GM23338 (cell line): ENCODE results near the gene ST8SIA6. TPM values are rescaled to one million over a fixed set of nuclear protein-coding genes. Genes with fewer than 3 reads are reported as not detected.

ENCODE experiments used
- ATAC-seq: fragments of 200-7000 bp; cut with Tn5 transposase; 3 replicates; pipeline ENCODE4 v1.9.1; 2020
- DNase-seq: peaks from one replicate; pipeline ENCODE4 v3.0.0-alpha.2; 2015; ENCODE audit warnings: low spot score
- H2AFZ ChIP-seq: fragments of 200-600 bp; sonication (generic); 2 replicates; pipeline ENCODE4 v1.8.0; 2016; ENCODE audit warnings: antibody characterized with exemption, mild to moderate bottlenecking, moderate library complexity
- H3F3A ChIP-seq: fragments of 200-600 bp; sonication (generic); replicated peaks from 2 replicates; pipeline ENCODE4 v1.8.0; 2017; ENCODE audit warnings: antibody characterized with exemption, mixed run types, low read depth
- H3K27ac ChIP-seq: fragments of 200-600 bp; sonication (generic); 2 replicates; pipeline ENCODE4 v1.6.1; 2016; ENCODE audit warnings: low read depth
- H3K27me3 ChIP-seq: fragments of 200-600 bp; sonication (generic); 2 replicates; pipeline ENCODE4 v1.8.0; 2016; ENCODE audit warnings: mild to moderate bottlenecking, mixed run types, moderate library complexity; ENCODE audit not compliant: insufficient read depth
- H3K36me3 ChIP-seq: fragments of 200-600 bp; sonication (generic); 2 replicates; pipeline ENCODE4 v1.8.0; 2016; ENCODE audit warnings: mild to moderate bottlenecking; ENCODE audit not compliant: insufficient read depth
- H3K4me1 ChIP-seq: fragments of 200-600 bp; sonication (generic); 2 replicates; pipeline ENCODE4 v1.8.0; 2016; ENCODE audit warnings: mild to moderate bottlenecking, moderate library complexity; ENCODE audit not compliant: insufficient read depth
- H3K4me2 ChIP-seq: fragments of 200-600 bp; sonication (generic); 2 replicates; pipeline ENCODE4 v1.7.1; 2017; ENCODE audit warnings: mixed run types
- H3K4me3 ChIP-seq: fragments of 200-600 bp; sonication (generic); 2 replicates; pipeline ENCODE4 v1.6.1; 2016; ENCODE audit warnings: mixed run types
- H3K79me2 ChIP-seq: fragments of 200-600 bp; sonication (generic); replicated peaks from 2 replicates; pipeline ENCODE4 v1.8.0; 2017; ENCODE audit warnings: mild to moderate bottlenecking; ENCODE audit not compliant: insufficient read depth
- H3K9me2 ChIP-seq: fragments of 200-600 bp; sonication (generic); 2 replicates; pipeline ENCODE4 v1.8.0; 2017; ENCODE audit not compliant: insufficient read depth
- H4K20me1 ChIP-seq: fragments of 200-600 bp; sonication (generic); replicated peaks from 2 replicates; pipeline ENCODE4 v1.8.0; 2017; ENCODE audit warnings: mild to moderate bottlenecking; ENCODE audit not compliant: insufficient read depth
- H3K27ac Mint-ChIP-seq: 2 replicates; pipeline ENCODE4 v1.8.0; 2020; ENCODE audit warnings: inconsistent platforms, mild to moderate bottlenecking, moderate library complexity, mixed read lengths
- H3K27me3 Mint-ChIP-seq: 3 replicates; pipeline ENCODE4 v1.8.0; 2022; ENCODE audit warnings: low read depth, mild to moderate bottlenecking, moderate library complexity, mixed read lengths, inconsistent platforms; ENCODE audit not compliant: insufficient read depth, poor library complexity
- H3K36me3 Mint-ChIP-seq: 3 replicates; pipeline ENCODE4 v1.8.0; 2021; ENCODE audit warnings: low read depth, mild to moderate bottlenecking, inconsistent platforms, moderate library complexity, mixed read lengths
- H3K4me1 Mint-ChIP-seq: 3 replicates; pipeline ENCODE4 v1.8.0; 2020; ENCODE audit warnings: mild to moderate bottlenecking, inconsistent platforms, mixed read lengths
- H3K4me3 Mint-ChIP-seq: 3 replicates; pipeline ENCODE4 v1.8.0; 2021; ENCODE audit warnings: moderate library complexity, mild to moderate bottlenecking, inconsistent platforms, mixed read lengths
- H3K9me3 Mint-ChIP-seq: 3 replicates; pipeline ENCODE4 v1.8.0; 2020; ENCODE audit warnings: moderate library complexity, mild to moderate bottlenecking, inconsistent platforms, mixed read lengths
- CREB1 ChIP-seq: fragments of 250-450 bp; sonication (Bioruptor Pico); IDR thresholded peaks from 2 replicates; pipeline ENCODE4 v1.5.0; 2020; ENCODE audit warnings: low read depth, mild to moderate bottlenecking, moderate library complexity
- ZNF114 ChIP-seq: fragments of 250-450 bp; sonication (Bioruptor Pico); IDR thresholded peaks from 2 replicates; pipeline ENCODE4 v1.5.0; 2020; ENCODE audit warnings: mild to moderate bottlenecking, moderate library complexity
- ZNF462 ChIP-seq: fragments of 250-450 bp; sonication (Bioruptor Pico); IDR thresholded peaks from 2 replicates; pipeline ENCODE4 v1.5.0; 2020; ENCODE audit warnings: mild to moderate bottlenecking, moderate library complexity
- polyA plus RNA-seq: library from polyadenylated mRNA; unstranded; fragments of >200 nt; fragmentation: Nextera tagmentation; extraction: Ambion mirVana; gene quantifications from 2 replicates; pipeline ENCODE4 v1.2.1, GENCODE V29; 2016
- total RNA-seq: library from RNA; depleted of rRNA; stranded (reverse); fragments of >200 nt; shearing (Covaris generic); gene quantifications from 2 replicates; pipeline ENCODE4 v1.2.3, GENCODE V29; 2014
- TF ChIP-seq, protein P1 (sequence below): IDR thresholded peaks from one replicate; pipeline ENCODE4 v1.6.1; 2018; ENCODE audit warnings: antibody characterized with exemption; ENCODE audit not compliant: unreplicated experiment
- TF ChIP-seq, protein P2 (sequence below): IDR thresholded peaks from 2 replicates; pipeline ENCODE4 v1.6.1; 2016; ENCODE audit warnings: antibody characterized with exemption

The ST8SIA6 gene
- total and polyA plus RNA-seq, 2 experiments from 2014 or later: 1.6 to 2.3 TPM

GRCh38 chr10:17309435-17309834 is 145.0 kb downstream of the ST8SIA6 start (continued):
- TF ChIP-seq, protein P1, sequence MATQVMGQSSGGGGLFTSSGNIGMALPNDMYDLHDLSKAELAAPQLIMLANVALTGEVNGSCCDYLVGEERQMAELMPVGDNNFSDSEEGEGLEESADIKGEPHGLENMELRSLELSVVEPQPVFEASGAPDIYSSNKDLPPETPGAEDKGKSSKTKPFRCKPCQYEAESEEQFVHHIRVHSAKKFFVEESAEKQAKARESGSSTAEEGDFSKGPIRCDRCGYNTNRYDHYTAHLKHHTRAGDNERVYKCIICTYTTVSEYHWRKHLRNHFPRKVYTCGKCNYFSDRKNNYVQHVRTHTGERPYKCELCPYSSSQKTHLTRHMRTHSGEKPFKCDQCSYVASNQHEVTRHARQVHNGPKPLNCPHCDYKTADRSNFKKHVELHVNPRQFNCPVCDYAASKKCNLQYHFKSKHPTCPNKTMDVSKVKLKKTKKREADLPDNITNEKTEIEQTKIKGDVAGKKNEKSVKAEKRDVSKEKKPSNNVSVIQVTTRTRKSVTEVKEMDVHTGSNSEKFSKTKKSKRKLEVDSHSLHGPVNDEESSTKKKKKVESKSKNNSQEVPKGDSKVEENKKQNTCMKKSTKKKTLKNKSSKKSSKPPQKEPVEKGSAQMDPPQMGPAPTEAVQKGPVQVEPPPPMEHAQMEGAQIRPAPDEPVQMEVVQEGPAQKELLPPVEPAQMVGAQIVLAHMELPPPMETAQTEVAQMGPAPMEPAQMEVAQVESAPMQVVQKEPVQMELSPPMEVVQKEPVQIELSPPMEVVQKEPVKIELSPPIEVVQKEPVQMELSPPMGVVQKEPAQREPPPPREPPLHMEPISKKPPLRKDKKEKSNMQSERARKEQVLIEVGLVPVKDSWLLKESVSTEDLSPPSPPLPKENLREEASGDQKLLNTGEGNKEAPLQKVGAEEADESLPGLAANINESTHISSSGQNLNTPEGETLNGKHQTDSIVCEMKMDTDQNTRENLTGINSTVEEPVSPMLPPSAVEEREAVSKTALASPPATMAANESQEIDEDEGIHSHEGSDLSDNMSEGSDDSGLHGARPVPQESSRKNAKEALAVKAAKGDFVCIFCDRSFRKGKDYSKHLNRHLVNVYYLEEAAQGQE: no peak
- TF ChIP-seq CREB1 (CRISPR knock-in tag) (no peak), ZNF114 (CRISPR knock-in tag) (no peak)
- TF ChIP-seq, protein P2, sequence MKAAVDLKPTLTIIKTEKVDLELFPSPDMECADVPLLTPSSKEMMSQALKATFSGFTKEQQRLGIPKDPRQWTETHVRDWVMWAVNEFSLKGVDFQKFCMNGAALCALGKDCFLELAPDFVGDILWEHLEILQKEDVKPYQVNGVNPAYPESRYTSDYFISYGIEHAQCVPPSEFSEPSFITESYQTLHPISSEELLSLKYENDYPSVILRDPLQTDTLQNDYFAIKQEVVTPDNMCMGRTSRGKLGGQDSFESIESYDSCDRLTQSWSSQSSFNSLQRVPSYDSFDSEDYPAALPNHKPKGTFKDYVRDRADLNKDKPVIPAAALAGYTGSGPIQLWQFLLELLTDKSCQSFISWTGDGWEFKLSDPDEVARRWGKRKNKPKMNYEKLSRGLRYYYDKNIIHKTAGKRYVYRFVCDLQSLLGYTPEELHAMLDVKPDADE: no peak

DNA sequence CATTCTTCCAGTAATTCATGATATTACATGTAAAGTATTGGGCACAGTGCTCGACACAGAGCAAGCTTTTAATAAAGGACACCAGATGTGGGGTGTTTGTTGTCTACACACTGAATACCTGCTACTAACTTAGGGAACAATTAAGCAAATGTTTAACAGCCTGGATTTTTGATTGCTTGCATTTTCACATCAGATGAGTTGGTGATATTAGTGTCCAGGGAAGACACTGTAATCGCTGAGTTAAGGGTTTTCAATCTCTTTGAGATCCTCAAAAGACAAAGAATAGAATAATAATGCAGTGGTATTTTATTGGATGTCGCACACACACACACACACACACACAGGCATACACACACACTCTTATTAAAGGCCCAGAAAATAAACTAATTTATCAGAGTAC is 147.3 kb downstream of the ST8SIA6 start:
- no peak overlapping the region for H3K27ac ChIP-seq
- no peaks in the 10 kb centered on the region for H3K9me2 ChIP-seq
- no peak overlapping the region for H3K27ac Mint-ChIP-seq
- H2AFZ ChIP-seq: no peak overlapping the region
- no peaks in the 10 kb centered on the region for H3K36me3 Mint-ChIP-seq
- no peaks in the 10 kb centered on the region for H3K36me3 ChIP-seq
- DNase-seq (no peak), ATAC-seq (no peak)
- peaks cover 2% of the 10 kb centered on the region for H3K27me3 Mint-ChIP-seq
- H3K9me3 Mint-ChIP-seq: no peaks in the 10 kb centered on the region
- H3K4me3 ChIP-seq: no peak overlapping the region
- H3K4me3 Mint-ChIP-seq: no peak overlapping the region
- H3K4me2 ChIP-seq: no peak overlapping the region
- no peak for TF ChIP-seq ZNF462 (CRISPR knock-in tag)
- TF ChIP-seq, protein P1: no peak
- TF ChIP-seq ZNF114 (CRISPR knock-in tag): no peak
- H3K79me2 ChIP-seq: no peaks in the 10 kb centered on the region
- H3K4me1 ChIP-seq: no peaks in the 10 kb centered on the region
- H3F3A ChIP-seq: no peaks in the 10 kb centered on the region
- no peaks in the 10 kb centered on the region for H3K4me1 Mint-ChIP-seq
- no peaks in the 10 kb centered on the region for H3K27me3 ChIP-seq
- H4K20me1 ChIP-seq: no peaks in the 10 kb centered on the region
